Vagina (tissue), 2 donors: ENCODE results near the gene MYO3B.

Experiments used
- POLR2AphosphoS5 ChIP-seq, 2 donors: sonication (generic); formaldehyde crosslinking; IDR thresholded peaks; one replicate each; pipeline ENCODE4 v1.9.0; 2017; ENCODE audit warnings: antibody characterized with exemption in 2 of 2, mild to moderate bottlenecking in 2 of 2, low read depth in 1 of 2; ENCODE audit not compliant: insufficient read depth in 1 of 2
- TF ChIP-seq, protein P1 (sequence below), 3 experiments: fragments of 450-650 bp in 2 of 3; fragments of 200-600 bp in 1 of 3; sonication (generic) in 1 of 3; IDR thresholded peaks; one replicate each; pipeline ENCODE4 v1.5.1; 2017 to 2019; ENCODE audit warnings: antibody characterized with exemption in 3 of 3, mild to moderate bottlenecking in 2 of 3, moderate library complexity in 2 of 3

DNA sequence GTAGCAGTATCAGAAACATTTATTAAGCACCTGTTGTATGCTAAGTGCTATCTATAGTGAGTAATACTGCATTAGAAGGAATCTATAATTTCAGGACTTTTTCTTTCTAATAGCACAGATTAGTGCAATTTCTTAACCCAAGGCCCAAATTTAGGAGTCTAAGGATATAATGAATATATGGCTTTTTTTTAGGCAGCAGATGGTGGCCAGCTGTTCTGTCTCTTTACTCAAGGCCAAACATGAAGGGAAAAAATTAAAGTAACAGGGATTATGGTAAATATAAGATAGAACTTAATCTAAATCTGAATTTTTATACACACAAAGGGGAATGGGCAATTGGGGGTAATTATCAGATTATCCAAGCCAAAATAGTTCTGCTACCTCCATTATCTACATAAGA, 306.6 kb downstream of the MYO3B start:
- TF ChIP-seq, protein P1, sequence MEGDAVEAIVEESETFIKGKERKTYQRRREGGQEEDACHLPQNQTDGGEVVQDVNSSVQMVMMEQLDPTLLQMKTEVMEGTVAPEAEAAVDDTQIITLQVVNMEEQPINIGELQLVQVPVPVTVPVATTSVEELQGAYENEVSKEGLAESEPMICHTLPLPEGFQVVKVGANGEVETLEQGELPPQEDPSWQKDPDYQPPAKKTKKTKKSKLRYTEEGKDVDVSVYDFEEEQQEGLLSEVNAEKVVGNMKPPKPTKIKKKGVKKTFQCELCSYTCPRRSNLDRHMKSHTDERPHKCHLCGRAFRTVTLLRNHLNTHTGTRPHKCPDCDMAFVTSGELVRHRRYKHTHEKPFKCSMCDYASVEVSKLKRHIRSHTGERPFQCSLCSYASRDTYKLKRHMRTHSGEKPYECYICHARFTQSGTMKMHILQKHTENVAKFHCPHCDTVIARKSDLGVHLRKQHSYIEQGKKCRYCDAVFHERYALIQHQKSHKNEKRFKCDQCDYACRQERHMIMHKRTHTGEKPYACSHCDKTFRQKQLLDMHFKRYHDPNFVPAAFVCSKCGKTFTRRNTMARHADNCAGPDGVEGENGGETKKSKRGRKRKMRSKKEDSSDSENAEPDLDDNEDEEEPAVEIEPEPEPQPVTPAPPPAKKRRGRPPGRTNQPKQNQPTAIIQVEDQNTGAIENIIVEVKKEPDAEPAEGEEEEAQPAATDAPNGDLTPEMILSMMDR (IDR thresholded peaks at IDR 0.05), result no peak
- TF ChIP-seq POLR2AphosphoS5 (IDR thresholded peaks at IDR 0.05; ENCODE audit: insufficient read depth in 1 of 2, low read depth in 1 of 2), result no peak
